Measurements from ENCODE around the gene PSD4.
A peak's percentile ranks its signal among the peaks of the same experiment; 100 is the strongest.

The PSD4 gene

DNA sequence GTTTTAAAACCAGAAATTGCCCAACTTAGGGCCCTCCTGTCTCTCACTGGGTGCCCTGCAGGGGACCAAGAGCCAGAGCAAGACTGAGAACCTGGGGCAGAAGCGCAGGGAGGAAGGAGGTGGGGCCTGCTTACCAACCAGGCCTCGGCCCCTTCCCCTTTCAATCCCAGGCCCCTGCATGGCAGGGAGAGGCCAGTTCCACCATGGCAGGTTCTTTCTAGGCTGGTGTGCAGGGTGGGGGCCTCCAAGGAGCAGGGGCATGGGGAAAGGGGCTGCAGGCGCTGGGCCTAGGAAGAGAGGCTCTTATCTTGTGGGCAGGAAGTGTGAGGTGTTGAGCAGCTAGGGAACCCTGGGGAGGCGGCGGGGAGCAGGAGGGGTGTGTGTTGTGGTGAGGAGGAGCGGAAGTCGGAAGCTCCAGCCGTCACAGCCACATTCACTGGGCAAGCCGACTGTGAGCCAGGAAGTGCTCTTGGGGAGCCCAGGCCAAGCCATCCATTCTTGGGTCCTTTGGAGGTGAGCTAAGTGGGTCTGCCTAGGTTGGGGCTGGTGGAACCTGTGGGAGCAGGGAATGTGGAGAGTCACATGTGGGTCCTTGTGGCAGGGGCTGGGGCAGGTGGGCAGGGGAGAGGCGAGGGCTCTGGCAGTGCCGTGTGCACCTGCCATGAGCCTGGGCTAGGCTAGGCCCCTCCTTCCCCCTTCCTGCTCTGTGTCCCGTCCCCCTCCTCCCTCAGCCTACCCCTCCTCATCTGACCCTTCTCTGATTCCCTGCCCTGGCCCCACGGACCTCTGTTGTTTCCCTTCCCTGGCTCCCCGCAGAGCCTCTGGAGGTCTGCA, at the start of gene PSD4:
Gene PSD4 (plus strand): TSS at position 430 of the 834 bp plus-strand sequence. CDS start 8,486 bp downstream, outside the sequence.
- DNase-seq, result peak; percentile 84 to 85

DNA sequence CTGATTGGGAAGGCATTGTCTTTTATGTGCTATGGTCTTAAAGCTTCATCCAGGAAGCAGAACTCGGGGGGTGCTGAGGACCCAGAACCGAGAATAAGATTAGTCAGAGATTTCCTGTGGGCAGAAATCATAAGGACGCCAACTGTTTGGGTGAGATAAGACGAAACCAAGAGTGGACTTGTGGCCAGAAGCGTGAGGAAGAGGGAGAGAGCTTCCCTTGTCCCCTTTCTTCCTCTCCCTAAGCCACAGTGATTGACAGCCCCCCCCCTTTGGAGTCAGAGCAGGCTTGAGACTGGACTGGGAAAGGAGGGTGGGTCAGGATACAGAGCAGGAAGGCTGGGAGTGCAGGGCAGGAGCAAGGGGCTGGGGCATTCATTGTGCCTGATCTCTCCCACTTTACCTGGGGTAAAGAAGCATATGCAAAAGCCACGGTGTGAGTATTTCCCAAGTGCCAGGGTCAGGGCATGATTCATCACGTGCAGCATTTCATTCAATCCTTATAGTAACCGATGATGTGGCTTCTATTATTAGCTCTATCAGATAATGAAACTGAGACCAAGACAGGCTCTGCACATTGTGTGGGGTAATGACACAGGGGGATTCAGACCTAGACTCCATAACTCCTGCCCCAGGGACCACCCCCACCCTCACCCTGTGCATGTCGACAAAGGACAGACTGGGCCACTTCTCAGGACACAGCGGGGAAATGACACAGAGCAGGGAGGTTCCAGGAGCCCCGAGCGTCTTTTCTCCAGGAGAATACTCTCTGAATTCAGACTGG, 49.4 kb upstream of the PSD4 start:
- DNase-seq, result no peak

DNA sequence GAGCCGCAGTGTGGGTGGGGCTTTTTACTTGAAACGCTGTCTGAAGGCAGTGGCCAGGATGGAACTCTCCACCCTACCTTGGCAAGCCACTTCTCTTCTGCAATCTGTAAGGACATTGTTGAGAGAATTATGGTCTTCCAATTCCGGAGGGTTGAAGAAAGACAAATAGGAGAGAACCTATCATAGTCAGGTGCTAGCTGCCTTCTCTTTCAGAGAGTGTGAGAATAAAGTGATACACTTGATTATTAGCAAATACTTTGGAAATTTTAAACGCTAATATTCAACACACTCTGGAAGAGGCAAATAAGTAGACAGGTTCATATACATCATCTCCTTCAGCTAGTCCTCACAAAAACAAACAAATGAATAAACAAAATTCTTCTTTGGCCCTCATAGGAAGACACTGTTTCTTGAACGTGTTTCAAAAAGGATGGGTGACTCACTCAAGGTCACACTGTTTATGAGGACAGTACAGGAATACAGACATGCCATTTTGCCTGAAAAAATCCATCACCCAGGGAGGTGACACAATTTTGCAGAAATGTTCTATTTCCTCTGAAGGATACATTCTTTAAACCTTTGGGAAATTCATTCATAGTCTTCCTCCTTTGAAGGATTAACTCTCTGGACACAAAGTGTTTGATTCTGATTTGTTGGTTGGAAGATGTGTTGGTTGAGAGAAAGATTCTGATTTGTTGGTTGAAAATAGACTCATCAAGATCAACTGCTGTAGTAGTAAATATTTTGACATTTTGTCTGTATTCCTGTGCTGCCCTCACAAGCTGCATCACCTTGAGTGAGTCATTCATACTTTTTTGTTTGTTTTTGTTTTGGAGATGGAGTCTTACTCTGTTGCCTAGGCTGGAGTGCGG, 48.6 kb upstream of the PSD4 start:
- no peak for DNase-seq

DNA sequence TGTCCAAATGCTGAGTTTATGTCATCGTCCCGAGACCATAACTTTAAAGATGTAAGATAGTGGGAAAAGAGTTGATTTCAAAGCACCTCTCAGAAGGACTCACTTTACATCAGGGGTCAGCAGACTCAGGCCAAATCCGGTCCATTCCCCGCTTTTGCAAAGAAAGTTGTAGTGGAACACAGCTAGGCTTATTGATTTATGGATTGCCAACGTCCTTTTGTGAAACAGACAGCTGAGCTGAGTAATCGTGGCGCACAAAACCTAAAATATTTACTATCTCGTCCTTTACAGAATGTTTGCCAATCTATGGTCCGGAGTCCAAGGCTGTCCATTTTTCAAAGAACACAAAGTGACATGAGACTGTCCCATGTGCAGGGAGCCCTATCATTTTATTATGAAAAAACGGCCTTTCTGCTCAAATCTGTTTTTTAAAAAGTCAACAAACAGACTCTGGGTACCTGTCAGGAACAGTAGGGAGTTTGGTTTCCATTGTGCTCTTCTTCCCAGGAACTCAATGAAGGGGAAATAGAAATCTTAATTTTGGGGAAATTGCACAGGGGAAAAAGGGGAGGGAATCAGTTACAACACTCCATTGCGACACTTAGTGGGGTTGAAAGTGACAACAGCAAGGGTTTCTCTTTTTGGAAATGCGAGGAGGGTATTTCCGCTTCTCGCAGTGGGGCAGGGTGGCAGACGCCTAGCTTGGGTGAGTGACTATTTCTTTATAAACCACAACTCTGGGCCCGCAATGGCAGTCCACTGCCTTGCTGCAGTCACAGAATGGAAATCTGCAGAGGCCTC, 46.7 kb upstream of the PSD4 start, which contains the start of gene IL1RN:
Gene IL1RN (plus strand): TSS at position 754 of the 801 bp plus-strand sequence. CDS start 27 bp downstream, at position 781.
- peak in 1 of 2 donors; percentile 69 for DNase-seq

DNA sequence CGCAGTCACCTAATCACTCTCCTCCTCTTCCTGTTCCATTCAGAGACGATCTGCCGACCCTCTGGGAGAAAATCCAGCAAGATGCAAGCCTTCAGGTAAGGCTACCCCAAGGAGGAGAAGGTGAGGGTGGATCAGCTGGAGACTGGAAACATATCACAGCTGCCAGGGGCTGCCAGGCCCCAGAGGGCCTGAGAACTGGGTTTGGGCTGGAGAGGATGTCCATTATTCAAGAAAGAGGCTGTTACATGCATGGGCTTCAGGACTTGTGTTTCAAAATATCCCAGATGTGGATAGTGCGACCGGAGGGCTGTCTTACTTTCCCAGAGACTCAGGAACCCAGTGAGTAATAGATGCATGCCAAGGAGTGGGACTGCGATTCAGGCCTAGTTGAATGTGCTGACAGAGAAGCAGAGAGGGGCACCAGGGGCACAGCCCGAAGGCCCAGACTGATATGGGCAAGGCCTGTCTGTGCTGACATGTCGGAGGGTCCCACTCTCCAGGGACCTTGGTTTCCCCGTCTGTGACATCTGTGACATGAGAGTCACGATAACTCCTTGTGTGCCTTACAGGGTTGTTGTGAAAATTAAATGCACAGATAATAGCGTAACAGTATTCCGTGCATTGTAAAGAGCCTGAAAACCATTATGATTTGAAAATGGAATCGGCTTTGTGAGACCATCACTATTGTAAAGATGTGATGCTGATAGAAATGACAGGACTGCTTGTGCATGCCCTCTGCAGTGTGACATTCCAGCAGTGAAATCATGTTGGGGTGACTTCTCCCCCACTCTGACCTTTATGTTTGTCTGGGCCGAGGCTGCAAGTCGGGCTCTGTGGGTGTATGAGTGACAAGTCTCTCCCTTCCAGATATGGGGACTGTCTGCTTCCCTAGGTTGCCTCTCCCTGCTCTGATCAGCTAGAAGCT, 45.9 kb upstream of the PSD4 start:
- no peak for DNase-seq

DNA sequence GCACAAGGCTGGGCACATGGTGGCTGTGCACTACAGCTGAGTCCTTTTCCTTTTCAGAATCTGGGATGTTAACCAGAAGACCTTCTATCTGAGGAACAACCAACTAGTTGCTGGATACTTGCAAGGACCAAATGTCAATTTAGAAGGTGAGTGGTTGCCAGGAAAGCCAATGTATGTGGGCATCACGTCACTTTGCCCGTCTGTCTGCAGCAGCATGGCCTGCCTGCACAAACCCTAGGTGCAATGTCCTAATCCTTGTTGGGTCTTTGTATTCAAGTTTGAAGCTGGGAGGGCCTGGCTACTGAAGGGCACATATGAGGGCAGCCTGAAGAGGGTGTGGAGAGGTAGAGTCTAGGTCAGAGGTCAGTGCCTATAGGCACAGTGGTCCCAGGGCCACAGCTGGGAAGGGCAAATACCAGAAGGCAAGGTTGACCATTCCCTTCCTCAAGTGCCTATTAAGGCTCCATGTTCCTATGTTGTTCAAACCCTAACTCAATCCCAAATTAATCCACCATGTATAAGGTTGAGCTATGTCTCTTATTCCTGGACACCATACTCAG, 44.2 kb upstream of the PSD4 start:
- DNase-seq, result no peak

DNA sequence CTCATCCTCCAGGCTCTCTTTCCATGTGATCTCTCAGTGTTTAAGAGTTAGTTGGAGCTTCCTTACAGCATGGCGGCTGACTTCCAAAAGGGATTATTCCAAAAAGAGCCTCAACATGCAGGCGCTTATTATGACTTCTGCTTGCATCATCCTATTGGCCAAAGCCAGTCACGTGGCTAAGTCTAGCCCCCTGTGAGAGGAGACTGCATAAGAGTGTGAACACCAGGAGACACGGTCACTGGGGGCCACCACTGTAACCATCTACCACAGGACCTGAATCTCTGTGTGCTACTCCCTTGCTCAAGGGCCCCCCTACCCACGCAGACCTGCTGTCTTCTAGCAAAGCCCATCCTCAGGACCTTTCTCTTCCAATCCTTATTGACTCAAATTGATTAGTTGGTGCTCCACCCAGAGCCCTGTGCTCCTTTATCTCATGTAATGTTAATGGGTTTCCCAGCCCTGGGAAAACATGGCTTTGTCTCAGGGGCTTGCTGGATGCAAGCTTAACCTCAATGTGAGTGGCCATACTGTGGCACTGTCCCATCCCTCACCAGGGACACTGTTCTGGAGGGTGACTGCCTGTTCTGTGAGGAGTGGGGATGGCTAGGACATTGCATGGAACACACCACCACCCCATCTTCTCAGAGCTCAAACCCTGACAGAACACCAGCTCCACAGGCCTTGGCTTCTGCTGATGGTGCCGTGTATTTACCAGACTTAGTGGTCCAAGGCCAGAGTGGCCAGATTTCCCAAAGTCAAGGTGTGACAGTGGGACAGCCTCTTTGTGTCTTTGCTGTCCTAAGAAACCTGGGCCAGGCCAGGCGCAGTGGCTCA, 42.2 kb upstream of the PSD4 start:
- no peak for DNase-seq

DNA sequence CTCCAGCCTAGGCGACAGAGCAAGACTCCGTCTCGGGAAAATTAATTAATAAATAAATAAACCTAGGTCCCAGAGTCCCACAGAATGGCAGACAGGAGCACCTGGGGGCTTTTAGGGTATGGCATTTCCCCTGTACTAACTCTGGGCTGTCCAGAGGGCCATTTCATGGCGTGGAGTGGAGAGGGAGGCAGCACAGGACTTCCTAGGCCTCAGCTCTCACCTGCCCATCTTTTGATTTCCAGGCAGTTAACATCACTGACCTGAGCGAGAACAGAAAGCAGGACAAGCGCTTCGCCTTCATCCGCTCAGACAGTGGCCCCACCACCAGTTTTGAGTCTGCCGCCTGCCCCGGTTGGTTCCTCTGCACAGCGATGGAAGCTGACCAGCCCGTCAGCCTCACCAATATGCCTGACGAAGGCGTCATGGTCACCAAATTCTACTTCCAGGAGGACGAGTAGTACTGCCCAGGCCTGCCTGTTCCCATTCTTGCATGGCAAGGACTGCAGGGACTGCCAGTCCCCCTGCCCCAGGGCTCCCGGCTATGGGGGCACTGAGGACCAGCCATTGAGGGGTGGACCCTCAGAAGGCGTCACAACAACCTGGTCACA, 41.3 kb upstream of the PSD4 start:
- DNase-seq, result no peak

DNA sequence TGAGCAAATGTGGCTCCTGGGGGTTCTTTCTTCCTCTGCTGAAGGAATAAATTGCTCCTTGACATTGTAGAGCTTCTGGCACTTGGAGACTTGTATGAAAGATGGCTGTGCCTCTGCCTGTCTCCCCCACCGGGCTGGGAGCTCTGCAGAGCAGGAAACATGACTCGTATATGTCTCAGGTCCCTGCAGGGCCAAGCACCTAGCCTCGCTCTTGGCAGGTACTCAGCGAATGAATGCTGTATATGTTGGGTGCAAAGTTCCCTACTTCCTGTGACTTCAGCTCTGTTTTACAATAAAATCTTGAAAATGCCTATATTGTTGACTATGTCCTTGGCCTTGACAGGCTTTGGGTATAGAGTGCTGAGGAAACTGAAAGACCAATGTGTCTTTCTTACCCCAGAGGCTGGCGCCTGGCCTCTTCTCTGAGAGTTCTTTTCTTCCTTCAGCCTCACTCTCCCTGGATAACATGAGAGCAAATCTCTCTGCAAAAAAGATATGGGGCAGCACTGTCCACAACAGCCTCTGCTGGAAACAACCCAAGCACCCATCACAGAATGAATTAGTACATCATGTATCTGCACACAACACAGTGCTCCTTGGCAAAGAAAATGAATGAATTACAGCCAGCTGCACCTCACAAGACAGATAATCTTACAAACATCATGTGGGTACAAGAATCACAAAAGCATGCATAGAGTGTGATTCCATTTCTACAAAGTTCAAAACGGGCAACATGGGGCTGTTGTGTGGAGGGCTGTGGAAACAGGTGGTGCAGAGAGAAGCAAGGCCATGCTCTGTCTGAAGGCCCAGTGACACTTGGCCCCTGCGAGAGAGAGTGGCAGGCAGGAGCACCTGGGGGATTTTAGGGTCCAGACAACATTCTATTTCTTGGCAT, 39.8 kb upstream of the PSD4 start:
- no peak for DNase-seq

DNA sequence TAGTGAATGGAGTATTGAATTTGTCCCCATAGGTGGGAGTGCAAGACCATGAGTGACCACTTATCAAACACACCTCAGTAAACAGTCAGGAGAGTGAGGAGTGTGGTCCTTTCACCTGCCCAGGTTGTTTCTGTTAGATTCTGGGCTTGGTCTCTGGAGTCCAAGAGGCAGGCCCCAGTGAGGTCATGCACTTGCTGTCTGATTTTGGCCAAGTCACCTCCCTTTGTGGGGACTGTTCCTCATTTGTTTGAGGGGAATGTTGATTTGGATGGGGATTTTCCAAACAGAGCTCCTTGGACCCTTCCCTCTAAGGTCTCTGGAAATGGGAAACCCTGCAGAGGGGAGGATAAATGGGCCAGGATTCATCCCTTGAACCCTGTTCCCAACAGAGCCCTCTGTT, 39.1 kb upstream of the PSD4 start:
- DNase-seq, result no peak

DNA sequence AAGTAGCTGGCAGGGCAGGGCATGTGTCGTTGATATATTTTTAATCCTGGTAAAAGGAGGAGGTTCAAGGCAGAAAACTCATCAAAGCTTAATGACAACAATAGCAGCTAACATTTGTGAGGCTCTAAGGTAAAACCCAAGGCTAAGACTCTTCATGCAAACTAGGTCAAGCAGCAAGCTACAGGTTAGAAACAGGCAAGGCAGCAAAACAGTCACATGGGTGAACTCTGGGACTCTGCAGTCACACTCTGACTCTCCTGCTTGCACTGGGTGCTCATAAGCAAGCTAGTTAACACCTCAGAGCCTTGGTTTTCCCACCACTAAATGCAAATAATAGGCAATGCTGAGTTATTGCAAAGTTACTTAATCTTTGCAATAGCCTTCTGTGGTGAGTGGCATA, 38.5 kb upstream of the PSD4 start:
- no peak for DNase-seq

DNA sequence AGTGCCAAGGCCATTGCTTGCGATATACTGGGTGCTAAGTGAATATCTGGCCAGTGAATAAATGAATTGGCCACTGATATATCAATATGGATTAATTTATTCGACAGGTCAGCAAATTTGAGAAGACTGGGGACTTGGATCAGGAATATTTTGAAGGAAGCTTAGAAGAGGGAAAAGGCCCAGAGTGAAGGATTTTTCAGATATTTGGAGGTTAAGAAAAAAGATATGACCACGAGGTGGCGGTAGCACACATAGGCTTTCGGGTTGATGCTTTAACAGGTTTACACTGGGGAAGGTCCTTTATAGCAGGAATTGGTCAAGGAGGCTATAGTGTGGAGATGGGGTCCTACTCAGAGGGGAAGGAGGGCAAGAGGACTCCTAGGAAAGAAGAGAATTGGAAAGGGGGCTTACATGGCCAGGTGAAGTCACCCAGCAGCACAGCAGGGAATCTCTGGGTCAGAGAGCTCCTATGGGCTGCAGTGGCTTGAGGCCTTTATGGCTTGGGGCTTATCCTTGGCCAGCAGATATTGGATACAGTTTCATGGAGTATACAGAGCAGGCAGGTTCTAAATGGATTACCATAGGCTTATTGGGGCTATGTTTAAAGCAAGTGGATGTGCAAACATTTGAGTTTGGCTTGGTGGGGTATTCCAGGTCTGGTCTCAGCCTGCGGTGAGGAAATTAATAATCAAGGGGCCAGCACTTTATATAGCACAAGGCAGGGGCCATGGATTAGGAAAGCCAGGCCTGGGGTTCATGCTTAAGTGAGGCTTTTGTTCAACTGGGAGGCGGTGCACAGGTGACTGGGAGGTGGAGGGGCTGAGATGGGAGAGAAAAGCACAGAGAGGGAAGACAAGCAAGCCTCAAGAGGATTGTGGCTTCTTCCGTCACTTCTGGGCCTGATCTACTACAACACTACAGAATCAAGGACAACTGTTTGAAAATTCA, 36.7 kb upstream of the PSD4 start:
- DNase-seq, result peak in 1 of 2 donors; percentile 49

DNA sequence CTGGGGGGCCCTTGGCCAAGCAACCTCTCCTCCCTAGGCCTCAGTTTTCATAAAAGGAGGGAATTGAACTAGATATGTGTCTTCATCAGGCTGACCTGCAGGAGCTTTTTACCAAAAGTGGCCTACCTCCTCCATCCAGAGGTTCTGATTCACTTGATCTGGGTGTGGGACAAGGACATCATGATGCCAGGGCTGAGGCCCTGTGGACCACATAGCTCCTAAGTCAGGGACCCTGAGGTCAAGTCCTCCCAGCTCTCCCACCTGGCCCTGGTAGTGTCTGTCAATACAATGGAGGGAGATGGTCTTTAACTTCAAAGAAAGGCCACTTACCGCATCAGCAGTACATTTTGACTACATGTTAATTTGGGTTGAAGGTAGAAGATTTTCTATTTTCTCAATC, 35.9 kb upstream of the PSD4 start:
- no peak for DNase-seq

DNA sequence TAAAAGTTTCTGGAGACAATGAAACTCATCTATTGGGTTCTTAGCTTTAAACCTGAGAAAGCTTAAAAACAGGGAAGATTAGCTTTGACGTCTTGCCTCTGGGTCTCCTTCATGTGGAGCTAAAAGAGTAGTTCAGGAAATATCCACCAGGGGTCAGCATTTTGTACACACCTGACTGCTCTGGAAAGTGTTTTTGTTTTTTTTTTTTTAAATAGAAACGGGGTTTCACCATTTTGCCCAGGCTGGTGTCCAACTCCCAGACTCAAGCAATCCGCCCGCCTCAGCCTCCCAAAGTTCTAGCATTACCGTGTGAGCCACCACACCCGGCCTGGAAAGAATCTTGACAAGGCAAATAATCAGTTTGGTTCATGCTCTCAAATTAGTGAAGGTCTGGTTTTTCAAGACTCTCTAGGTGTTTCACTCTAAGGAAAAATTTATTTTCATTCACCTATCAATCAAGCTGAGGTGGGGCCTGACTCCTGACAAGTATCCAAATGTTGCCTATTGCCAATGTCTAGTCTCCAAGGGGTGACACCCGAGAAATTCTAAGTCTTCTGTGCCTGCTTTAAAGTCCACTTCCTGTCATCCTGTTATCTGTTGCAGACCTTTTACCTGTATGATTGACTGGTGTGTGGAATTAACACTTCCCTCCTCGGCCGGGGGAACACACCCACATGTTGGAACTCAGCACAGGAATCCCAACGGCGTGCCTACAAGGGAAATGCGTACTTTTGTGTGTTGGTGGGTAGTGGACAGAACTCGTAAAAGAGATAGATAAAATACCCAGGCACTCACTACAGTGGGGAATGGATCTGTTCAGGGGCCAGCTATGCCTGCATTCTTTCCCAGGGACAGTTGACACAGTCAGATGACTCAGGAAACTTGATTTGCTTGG, 35.1 kb upstream of the PSD4 start:
- peak; percentile 59 to 85 for DNase-seq

DNA sequence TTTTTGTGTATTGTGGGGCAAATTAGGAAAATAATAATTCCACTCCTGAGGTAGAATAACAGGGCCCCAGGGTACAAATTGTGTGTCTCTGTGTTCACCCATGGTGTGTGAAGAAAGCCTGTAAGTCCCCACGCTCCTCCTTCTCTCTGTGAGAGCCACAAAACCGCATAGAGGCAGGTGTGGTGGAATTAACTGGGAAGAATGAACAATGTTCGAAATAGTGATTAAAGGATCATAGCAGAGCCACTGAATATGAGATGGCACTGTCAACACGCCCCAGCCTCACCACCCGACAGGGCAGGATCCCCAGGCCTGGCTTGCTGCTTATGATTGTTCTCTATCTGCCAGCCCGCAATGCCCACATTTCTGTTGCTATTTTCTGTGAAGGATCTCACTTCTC, 32.3 kb upstream of the PSD4 start:
- DNase-seq, result no peak

DNA sequence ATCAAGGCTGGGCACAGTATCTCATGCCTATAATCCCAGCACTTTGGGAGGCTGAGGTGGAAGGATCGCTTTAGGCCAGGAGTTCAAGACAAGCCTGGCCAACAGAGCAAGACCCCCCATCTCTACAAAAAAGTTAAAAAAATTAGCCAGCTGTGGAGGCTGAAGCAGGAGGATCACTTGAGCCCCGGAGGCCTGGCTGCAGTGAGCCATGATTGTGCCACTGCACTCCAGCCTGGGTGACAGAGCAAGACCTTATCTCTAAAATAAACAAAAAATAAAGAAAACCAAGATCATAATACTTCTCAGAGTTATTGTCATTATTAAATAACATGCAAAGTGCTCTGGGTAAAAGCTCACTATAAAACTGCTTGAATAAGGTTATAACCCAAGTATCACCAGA, 31.5 kb upstream of the PSD4 start:
- DNase-seq, result no peak
